ENCODE results near the gene PSMC3.

PSMC3 gene

GRCh38 chr11:47375546-47376085, 50.6 kb downstream of the PSMC3 start:
- no peak for DNase-seq (ENCODE audit: low spot score in 2 of 2)
- Mint-ChIP-seq H3K27ac (no peak overlapping the region), H3K36me3 (peaks cover 17% of the 10 kb centered on the region)

GRCh38 chr11:47375020-47375419, 51.2 kb downstream of the PSMC3 start:
- ATAC-seq (ENCODE audit: low read depth) (no peak), DNase-seq (ENCODE audit: low spot score in 2 of 2) (no peak)
- Mint-ChIP-seq H3K4me3 (peak overlapping the region; percentile 54), H3K27me3 (no peaks in the 10 kb centered on the region), H3K9me3 (no peaks in the 10 kb centered on the region), H3K4me1 (peaks cover 21% of the 10 kb centered on the region), H3K27ac (peak overlapping the region; percentile 42), H3K36me3 (peaks cover 18% of the 10 kb centered on the region)

More at GRCh38 chr11:47375546-47376085, 50.6 kb downstream of the PSMC3 start:
- Mint-ChIP-seq H3K27me3 (no peaks in the 10 kb centered on the region), H3K4me1 (peaks cover 20% of the 10 kb centered on the region), H3K4me3 (peak overlapping the region; percentile 98), H3K9me3 (no peaks in the 10 kb centered on the region)
- ATAC-seq (ENCODE audit: low read depth) = no peak

- ATAC-seq (ENCODE audit: low read depth) = no peak
- no peaks in the 10 kb centered on the region for H3K27me3 Mint-ChIP-seq
- peaks cover 20% of the 10 kb centered on the region for H3K36me3 Mint-ChIP-seq
- H3K9me3 Mint-ChIP-seq = no peaks in the 10 kb centered on the region
- DNase-seq (ENCODE audit: low spot score in 2 of 2) = no peak
- peak overlapping the region; percentile 33 for H3K4me3 Mint-ChIP-seq
- H3K27ac Mint-ChIP-seq = peak overlapping the region; percentile 42
- H3K4me1 Mint-ChIP-seq = peaks cover 24% of the 10 kb centered on the region
These were observed 51.6 kb downstream of the PSMC3 start for GRCh38 chr11:47374720-47375019.

- H3K4me1 Mint-ChIP-seq = peaks cover 29% of the 10 kb centered on the region
- ATAC-seq (ENCODE audit: low read depth) (peak; percentile 38), DNase-seq (ENCODE audit: low spot score in 2 of 2) (peak; percentile 77 to 84)
- no peaks in the 10 kb centered on the region for H3K27me3 Mint-ChIP-seq
- H3K4me3 Mint-ChIP-seq = peak overlapping the region; percentile 33
- peaks cover 24% of the 10 kb centered on the region for H3K36me3 Mint-ChIP-seq
- H3K9me3 Mint-ChIP-seq = no peaks in the 10 kb centered on the region
- peak overlapping the region; percentile 42 for H3K27ac Mint-ChIP-seq
These were observed 52.1 kb downstream of the PSMC3 start for GRCh38 chr11:47373876-47374719.

- Mint-ChIP-seq H3K4me1 (peaks cover 30% of the 10 kb centered on the region), H3K27ac (peak overlapping the region; percentile 29), H3K9me3 (no peaks in the 10 kb centered on the region), H3K4me3 (no peak overlapping the region), H3K36me3 (peaks cover 26% of the 10 kb centered on the region), H3K27me3 (no peaks in the 10 kb centered on the region)
- no peak for DNase-seq (ENCODE audit: low spot score in 2 of 2)
- no peak for ATAC-seq (ENCODE audit: low read depth)
These were observed 53.8 kb downstream of the PSMC3 start for GRCh38 chr11:47372422-47372821.

- H3K4me3 Mint-ChIP-seq = no peak overlapping the region
- no peak for ATAC-seq (ENCODE audit: low read depth)
- H3K27ac Mint-ChIP-seq = peak overlapping the region; percentile 74
- no peak for DNase-seq (ENCODE audit: low spot score in 2 of 2)
- H3K9me3 Mint-ChIP-seq = no peaks in the 10 kb centered on the region
- peaks cover 29% of the 10 kb centered on the region for H3K4me1 Mint-ChIP-seq
- H3K36me3 Mint-ChIP-seq = peaks cover 36% of the 10 kb centered on the region
- no peaks in the 10 kb centered on the region for H3K27me3 Mint-ChIP-seq
These were observed 56.6 kb downstream of the PSMC3 start for GRCh38 chr11:47369676-47370075.

Data from memory B cell (primary cell).